IPS-20b (cell line): ENCODE data around the gene ZNF587.
"Not testable (repeated sequence)": the region's sequence is repeated elsewhere in the genome, so short reads cannot be mapped to it uniquely, and the experiment has no call there.

Experiments
- H3K27ac ChIP-seq: one replicate; pipeline ENCODE4 v1.5.1; 2013; ENCODE audit warnings: low read length
- H3K27me3 ChIP-seq: 2 replicates; pipeline ENCODE4 v1.6.1; 2013; ENCODE audit warnings: mild to moderate bottlenecking, low read length, inconsistent platforms; ENCODE audit not compliant: insufficient read depth
- H3K36me3 ChIP-seq: 2 replicates; pipeline ENCODE4 v1.6.1; 2013; ENCODE audit warnings: low read depth, mild to moderate bottlenecking, inconsistent platforms, low read length, moderate library complexity; ENCODE audit not compliant: insufficient read depth
- H3K4me1 ChIP-seq: 2 replicates; pipeline ENCODE4 v1.6.1; 2013; ENCODE audit warnings: mild to moderate bottlenecking, control low read depth, inconsistent platforms, low read length, moderate library complexity; ENCODE audit not compliant: insufficient read depth
- H3K4me3 ChIP-seq: 2 replicates; pipeline ENCODE4 v1.5.1; 2013; ENCODE audit warnings: mild to moderate bottlenecking, low read length, inconsistent platforms
- H3K9ac ChIP-seq: 2 replicates; pipeline ENCODE4 v1.6.1; 2013; ENCODE audit warnings: low read depth, mild to moderate bottlenecking, inconsistent platforms, low read length, moderate library complexity
- H3K9me3 ChIP-seq: 2 replicates; pipeline ENCODE4 v1.6.1; 2013; ENCODE audit warnings: mild to moderate bottlenecking, low read depth, low read length, inconsistent platforms; ENCODE audit not compliant: insufficient read depth

Gene ZNF587

GRCh38 chr19:57825511-57825910 lies 24.1 kb upstream of the ZNF587 start:
- Histone ChIP-seq H3K4me1 (peaks cover 3% of the 10 kb centered on the region; the same call in 1 of the 2 replicates), H3K27ac (no peak overlapping the region), H3K4me3 (no peak overlapping the region), H3K9ac (no peak overlapping the region), H3K9me3 (no peaks in the 10 kb centered on the region), H3K27me3 (no peaks in the 10 kb centered on the region), H3K36me3 (peaks cover 35% of the 10 kb centered on the region)

DNA sequence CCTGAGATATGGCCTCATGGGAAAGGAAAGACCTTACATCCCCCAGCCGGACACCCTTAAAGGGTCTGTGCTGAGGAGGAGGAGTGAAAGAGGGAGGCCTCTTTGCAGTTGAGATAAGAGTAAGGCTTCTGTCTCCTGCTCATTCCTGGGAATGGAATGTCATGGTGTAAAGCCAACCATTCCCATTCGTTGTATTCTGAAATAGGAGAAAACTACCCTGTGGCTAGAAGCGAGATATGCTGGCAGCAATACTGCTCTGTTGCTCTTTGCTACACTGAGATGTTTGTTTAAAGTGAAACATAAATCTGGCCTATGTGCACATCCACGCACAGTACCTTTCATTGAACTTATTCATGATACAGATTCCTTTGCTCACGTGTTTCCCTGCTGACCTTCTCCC lies 20.3 kb upstream of the ZNF587 start:
- no peaks in the 10 kb centered on the region; the same call in 1 of the 2 replicates for H3K4me1 ChIP-seq
- H3K9me3 ChIP-seq: no peaks in the 10 kb centered on the region
- no peak overlapping the region for H3K4me3 ChIP-seq
- no peak overlapping the region for H3K27ac ChIP-seq
- no peak overlapping the region for H3K9ac ChIP-seq
- no peaks in the 10 kb centered on the region for H3K27me3 ChIP-seq
- peaks cover 15% of the 10 kb centered on the region for H3K36me3 ChIP-seq

DNA sequence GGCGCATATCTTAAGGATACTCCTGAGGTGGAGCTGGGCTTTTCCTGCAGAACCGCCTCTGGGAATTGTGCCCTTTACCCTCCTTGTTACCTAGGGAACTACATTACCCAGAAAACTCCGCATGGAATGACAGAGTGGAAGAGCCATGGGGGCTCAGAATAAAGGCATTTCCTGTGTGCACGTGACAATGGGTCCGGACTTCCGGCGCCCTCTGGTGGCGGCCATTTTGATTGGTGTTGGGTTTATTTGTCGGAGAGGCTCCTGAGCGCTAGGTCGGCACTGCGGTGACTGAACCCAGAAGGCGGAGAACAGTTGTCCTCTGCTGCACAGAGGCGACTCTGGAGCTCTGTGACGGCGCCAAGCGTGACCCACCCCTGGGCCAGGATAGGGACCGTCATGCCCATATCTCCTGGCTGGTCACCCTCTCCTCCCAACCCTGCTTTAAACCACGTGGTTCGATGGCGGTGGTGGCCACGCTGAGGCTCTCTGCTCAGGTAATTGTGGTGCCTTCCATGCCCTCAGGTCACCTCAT lies 19.5 kb upstream of the ZNF587 start, which contains the start of gene ZNF587B:
TSS of gene ZNF587B (plus strand) at position 229 of the 532 bp plus-strand sequence. CDS start at position 459, 230 bp downstream.
- Histone ChIP-seq H3K4me3 (peak within 1 kb of the TSS; percentile 90), H3K27ac (peak within 1 kb of the TSS; percentile 75), H3K27me3 (no peaks in the 10 kb centered on the region), H3K9ac (peak within 1 kb of the TSS; percentile 97), H3K9me3 (no peaks in the 10 kb centered on the region), H3K36me3 (peaks cover 12% of the 10 kb centered on the region), H3K4me1 (no peaks in the 10 kb centered on the region; the same call in 1 of the 2 replicates)

DNA sequence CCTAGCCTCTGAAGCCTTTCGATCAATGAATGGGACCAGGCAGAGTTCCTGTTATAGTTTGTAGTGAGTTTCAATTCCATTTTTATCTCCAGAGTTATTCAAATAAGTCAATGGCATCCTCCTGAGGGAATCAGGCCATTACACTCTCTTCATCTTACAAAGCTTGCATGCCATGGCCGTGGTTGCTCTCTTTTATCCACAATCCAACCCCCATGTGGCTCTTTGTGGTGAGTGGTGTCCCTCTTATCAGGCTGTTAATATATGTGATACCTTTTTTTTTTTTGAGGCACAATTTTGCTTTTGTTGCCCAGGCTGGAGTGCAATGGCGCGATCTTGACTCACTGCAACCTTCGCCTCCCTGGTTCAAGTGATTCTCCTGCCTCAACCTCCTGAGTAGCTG lies 12.7 kb upstream of the ZNF587 start:
- not testable (repeated sequence) for H3K27ac ChIP-seq, H3K4me3 ChIP-seq, H3K9me3 ChIP-seq, H3K9ac ChIP-seq, H3K4me1 ChIP-seq, H3K27me3 ChIP-seq
- peaks cover 63% of the 10 kb centered on the region for H3K36me3 ChIP-seq

DNA sequence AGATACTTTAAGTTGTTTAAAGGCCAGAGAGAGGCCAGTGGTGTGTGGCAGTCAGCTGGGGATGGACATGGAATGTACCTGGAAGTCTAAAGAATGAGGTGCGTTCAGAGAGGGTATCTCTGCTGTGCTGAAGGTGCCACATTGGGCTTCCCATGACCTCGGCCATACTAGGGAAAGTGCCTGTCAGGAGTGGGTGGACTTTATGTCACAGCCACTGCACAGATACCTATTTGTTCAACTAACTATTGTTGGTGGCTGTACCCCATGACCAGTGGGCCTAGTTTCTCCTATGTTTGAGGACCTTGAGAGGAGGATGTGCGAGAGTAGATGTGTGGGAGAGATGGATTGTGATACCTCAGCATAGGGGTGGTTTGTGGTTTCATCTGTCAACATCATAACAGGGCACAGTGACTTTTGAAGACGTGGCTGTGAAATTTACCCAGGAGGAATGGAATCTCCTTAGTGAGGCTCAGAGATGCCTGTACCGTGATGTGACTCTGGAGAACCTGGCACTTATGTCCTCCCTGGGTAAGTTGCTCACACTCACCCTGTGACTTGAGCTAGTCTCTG lies 11.0 kb upstream of the ZNF587 start:
- H3K27me3 ChIP-seq, H3K9ac ChIP-seq, H3K9me3 ChIP-seq, H3K27ac ChIP-seq, H3K4me1 ChIP-seq, H3K4me3 ChIP-seq: not testable (repeated sequence)
- peaks cover 73% of the 10 kb centered on the region for H3K36me3 ChIP-seq

DNA sequence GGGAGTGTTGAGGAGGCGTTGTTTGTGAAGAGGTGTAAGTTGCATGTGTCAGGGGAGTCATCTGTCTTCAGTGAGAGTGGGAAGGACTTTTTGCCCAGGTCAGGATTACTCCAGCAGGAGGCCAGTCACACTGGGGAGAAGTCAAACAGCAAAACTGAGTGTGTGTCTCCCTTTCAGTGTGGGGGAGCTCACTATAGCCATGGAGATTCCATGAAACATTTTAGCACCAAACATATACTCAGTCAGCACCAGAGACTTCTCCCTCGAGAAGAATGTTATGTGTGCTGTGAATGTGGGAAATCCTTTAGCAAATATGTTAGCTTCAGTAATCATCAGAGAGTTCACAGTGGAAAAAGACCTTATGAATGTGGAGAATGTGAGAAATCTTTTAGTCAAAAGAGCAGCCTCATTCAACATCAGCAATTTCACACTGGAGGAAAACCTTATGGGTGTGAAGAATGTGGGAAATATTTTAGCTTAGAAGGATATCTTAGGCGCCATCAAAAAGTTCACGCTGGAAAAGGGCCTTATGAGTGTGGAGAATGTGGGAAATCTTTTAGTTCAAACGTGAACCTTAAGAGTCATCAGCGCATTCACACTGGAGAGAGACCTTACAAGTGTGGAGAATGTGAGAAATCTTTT lies 8.4 kb upstream of the ZNF587 start:
- no peak overlapping the region for H3K27ac ChIP-seq
- no peaks in the 10 kb centered on the region for H3K27me3 ChIP-seq
- no peak overlapping the region for H3K9ac ChIP-seq
- no peaks in the 10 kb centered on the region for H3K4me1 ChIP-seq
- no peak overlapping the region for H3K4me3 ChIP-seq
- no peaks in the 10 kb centered on the region for H3K9me3 ChIP-seq
- H3K36me3 ChIP-seq: peaks cover 95% of the 10 kb centered on the region

DNA sequence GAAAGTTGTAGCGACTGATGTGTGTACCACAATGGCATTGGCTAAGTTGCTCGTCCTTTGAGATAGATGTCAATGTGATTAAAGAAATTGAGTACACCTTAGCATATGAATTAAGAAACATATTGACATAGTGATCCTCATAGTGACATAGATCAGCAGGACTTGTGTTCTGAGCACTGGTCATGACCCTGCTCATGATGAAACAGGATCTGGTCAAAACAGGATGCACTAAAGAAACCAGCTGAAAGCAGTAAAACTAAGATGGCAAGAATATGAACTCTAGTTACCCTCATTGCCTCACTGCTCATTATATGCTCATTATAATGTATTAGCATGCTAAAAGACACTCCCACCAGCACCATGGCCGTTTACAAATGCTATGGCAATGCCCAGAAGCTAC lies 2.5 kb upstream of the ZNF587 start:
- H3K9me3 ChIP-seq, H3K27me3 ChIP-seq, H3K9ac ChIP-seq, H3K4me1 ChIP-seq, H3K27ac ChIP-seq, H3K4me3 ChIP-seq: not testable (repeated sequence)
- H3K36me3 ChIP-seq: peaks cover 51% of the 10 kb centered on the region

GRCh38 chr19:57849162-57849665 lies 445 bp upstream of the ZNF587 start:
- not testable (repeated sequence) for H3K9me3 ChIP-seq
- peak overlapping the region; percentile 90; the same call in 1 of the 2 replicates for H3K4me3 ChIP-seq

GRCh38 chr19:57850553-57851017 lies 926 bp downstream of the ZNF587 start:
- peaks cover 42% of the 10 kb centered on the region for H3K36me3 ChIP-seq
- no peaks in the 10 kb centered on the region for H3K9me3 ChIP-seq
- no peaks in the 10 kb centered on the region for H3K27me3 ChIP-seq
- peak overlapping the region; percentile 92 for H3K9ac ChIP-seq
- peak overlapping the region; percentile 90 for H3K4me3 ChIP-seq
- H3K27ac ChIP-seq: peak overlapping the region; percentile 86
- H3K4me1 ChIP-seq: peaks cover 6% of the 10 kb centered on the region

More at GRCh38 chr19:57849162-57849665, 445 bp upstream of the ZNF587 start:
- Histone ChIP-seq H3K36me3 (peaks cover 44% of the 10 kb centered on the region), H3K9ac (peak overlapping the region; percentile 92; the same call in 1 of the 2 replicates)
- not testable (repeated sequence) for H3K27me3 ChIP-seq, H3K4me1 ChIP-seq, H3K27ac ChIP-seq

GRCh38 chr19:57851812-57852603 lies 2.3 kb downstream of the ZNF587 start:
- peaks cover 46% of the 10 kb centered on the region for H3K36me3 ChIP-seq
- not testable (repeated sequence) for H3K27me3 ChIP-seq, H3K27ac ChIP-seq, H3K9me3 ChIP-seq, H3K9ac ChIP-seq, H3K4me1 ChIP-seq
- H3K4me3 ChIP-seq: peak overlapping the region; percentile 90; the same call in 1 of the 2 replicates

DNA sequence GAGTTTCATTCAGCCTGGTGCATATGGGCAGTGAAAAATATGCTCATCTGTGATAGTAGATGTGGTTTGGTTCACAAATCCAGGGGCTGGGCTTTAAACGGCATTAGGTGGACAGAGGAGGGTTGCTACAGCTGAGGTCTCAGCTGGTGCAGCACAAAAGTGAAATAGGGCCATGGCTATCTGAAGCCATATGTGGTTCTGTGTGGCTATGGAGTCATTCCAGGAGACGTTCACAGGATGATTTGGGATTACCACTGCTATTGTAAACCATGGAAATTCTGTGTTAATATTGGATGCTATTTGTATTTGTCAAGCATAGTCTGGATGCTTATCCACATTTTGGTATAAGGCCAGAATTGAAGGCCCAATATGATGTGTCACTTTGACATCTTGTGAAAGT lies 4.5 kb downstream of the ZNF587 start:
- H3K4me3 ChIP-seq, H3K9me3 ChIP-seq, H3K9ac ChIP-seq, H3K27ac ChIP-seq, H3K27me3 ChIP-seq, H3K4me1 ChIP-seq: not testable (repeated sequence)
- peaks cover 63% of the 10 kb centered on the region for H3K36me3 ChIP-seq
